IMR-90 (cell line): ENCODE measurements around the gene CMTR1.

Experiments used
- BHLHE40 ChIP-seq: fragments of 150-350 bp; IDR thresholded peaks from 2 replicates; pipeline ENCODE4 v1.6.1; 2016; ENCODE audit warnings: mild to moderate bottlenecking, low read depth, low read length
- CEBPB ChIP-seq: IDR thresholded peaks from 2 replicates; pipeline ENCODE4 v1.6.1; 2012; ENCODE audit warnings: low read depth, low read length, improper control_type of control experiment
- CTCF ChIP-seq: conservative IDR thresholded peaks from 2 replicates; pipeline ENCODE4 v1.5.1; 2012; ENCODE audit warnings: mild to moderate bottlenecking, low read depth, low read length, improper control_type of control experiment
- ELK1 ChIP-seq: fragments of 150-350 bp; IDR thresholded peaks from 2 replicates; pipeline ENCODE4 v1.6.1; 2016; ENCODE audit warnings: low read depth, mild to moderate bottlenecking, low read length, moderate library complexity, borderline replicate concordance
- FOS ChIP-seq: fragments of 150-350 bp; IDR thresholded peaks from 2 replicates; pipeline ENCODE4 v1.6.1; 2016; ENCODE audit warnings: low read depth, low read length
- MAFK ChIP-seq: IDR thresholded peaks from 2 replicates; pipeline ENCODE4 v1.6.1; 2012; ENCODE audit warnings: low read depth, low read length, improper control_type of control experiment
- MXI1 ChIP-seq: IDR thresholded peaks from 2 replicates; pipeline ENCODE4 v1.6.1; 2012; ENCODE audit warnings: low read depth, mild to moderate bottlenecking, low read length, moderate library complexity, borderline replicate concordance
- POLR2A ChIP-seq: IDR thresholded peaks from 2 replicates; pipeline ENCODE4 v1.6.1; 2012; ENCODE audit warnings: mild to moderate bottlenecking, low read depth, low read length
- RAD21 ChIP-seq: IDR thresholded peaks from 2 replicates; pipeline ENCODE4 v1.6.1; 2012; ENCODE audit warnings: low read length, improper control_type of control experiment
- RCOR1 ChIP-seq: IDR thresholded peaks from 2 replicates; pipeline ENCODE4 v1.6.1; 2012; ENCODE audit warnings: mild to moderate bottlenecking, low read length, improper control_type of control experiment; ENCODE audit not compliant: insufficient replicate concordance
- SMC3 ChIP-seq: fragments of 150-350 bp; IDR thresholded peaks from 2 replicates; pipeline ENCODE4 v1.6.1; 2016; ENCODE audit warnings: low read depth, mild to moderate bottlenecking, antibody characterized with exemption, low read length, moderate library complexity

GRCh38 chr6:37516076-37516919, 83.3 kb downstream of the CMTR1 start:
- no peak for TF ChIP-seq CTCF
- TF ChIP-seq POLR2A, result no peak
- no peak for TF ChIP-seq CEBPB
- no peak for TF ChIP-seq FOS
- TF ChIP-seq MXI1, result no peak
- TF ChIP-seq BHLHE40, result no peak
- TF ChIP-seq ELK1, result no peak
- no peak for TF ChIP-seq RCOR1
- TF ChIP-seq RAD21, result no peak
- no peak for TF ChIP-seq MAFK
- no peak for TF ChIP-seq SMC3
